Mesothelial cell of epicardium (in vitro differentiated cells): Measurements from ENCODE around the gene LTBP1. TPM values are rescaled to one million over a fixed set of nuclear protein-coding genes. Genes with fewer than 3 reads are reported as not detected.

Experiments
- DNase-seq, 2 experiments: peaks; one replicate each; pipeline ENCODE4 v3.0.0; 2021; ENCODE audit warnings: low spot score in 2 of 2; ENCODE audit not compliant: unreplicated experiment in 2 of 2
- H3K27ac Mint-ChIP-seq: 2 replicates; pipeline ENCODE4 v1.8.0; 2021; ENCODE audit warnings: mixed read lengths
- H3K27me3 Mint-ChIP-seq: 2 replicates; pipeline ENCODE4 v1.8.0; 2021; ENCODE audit warnings: low read depth, mixed read lengths
- H3K36me3 Mint-ChIP-seq: 2 replicates; pipeline ENCODE4 v1.8.0; 2021; ENCODE audit warnings: mixed read lengths
- H3K4me1 Mint-ChIP-seq: 2 replicates; pipeline ENCODE4 v1.8.0; 2021; ENCODE audit warnings: mixed read lengths
- H3K4me3 Mint-ChIP-seq: 2 replicates; pipeline ENCODE4 v1.8.0; 2021; ENCODE audit warnings: mild to moderate bottlenecking, moderate library complexity, mixed read lengths
- H3K9me3 Mint-ChIP-seq: 2 replicates; pipeline ENCODE4 v1.8.0; 2021; ENCODE audit warnings: mixed read lengths
- total RNA-seq: library from RNA; stranded (reverse); gene quantifications from 3 replicates; pipeline ENCODE4 v1.2.1, GENCODE V29; 2021
- TF ChIP-seq, protein P1 (sequence below): fragments of 200-600 bp; sonication (generic); IDR thresholded peaks from one replicate; pipeline ENCODE4 v1.5.0; 2021; ENCODE audit warnings: antibody characterized with exemption; ENCODE audit not compliant: unreplicated experiment

Gene LTBP1
- total RNA-seq, 1 donor from 2014 or later: 80.2 TPM

- no peaks in the 10 kb centered on the region for H3K27me3 Mint-ChIP-seq
- peaks cover 14% of the 10 kb centered on the region for H3K36me3 Mint-ChIP-seq
- TF ChIP-seq, protein P1, sequence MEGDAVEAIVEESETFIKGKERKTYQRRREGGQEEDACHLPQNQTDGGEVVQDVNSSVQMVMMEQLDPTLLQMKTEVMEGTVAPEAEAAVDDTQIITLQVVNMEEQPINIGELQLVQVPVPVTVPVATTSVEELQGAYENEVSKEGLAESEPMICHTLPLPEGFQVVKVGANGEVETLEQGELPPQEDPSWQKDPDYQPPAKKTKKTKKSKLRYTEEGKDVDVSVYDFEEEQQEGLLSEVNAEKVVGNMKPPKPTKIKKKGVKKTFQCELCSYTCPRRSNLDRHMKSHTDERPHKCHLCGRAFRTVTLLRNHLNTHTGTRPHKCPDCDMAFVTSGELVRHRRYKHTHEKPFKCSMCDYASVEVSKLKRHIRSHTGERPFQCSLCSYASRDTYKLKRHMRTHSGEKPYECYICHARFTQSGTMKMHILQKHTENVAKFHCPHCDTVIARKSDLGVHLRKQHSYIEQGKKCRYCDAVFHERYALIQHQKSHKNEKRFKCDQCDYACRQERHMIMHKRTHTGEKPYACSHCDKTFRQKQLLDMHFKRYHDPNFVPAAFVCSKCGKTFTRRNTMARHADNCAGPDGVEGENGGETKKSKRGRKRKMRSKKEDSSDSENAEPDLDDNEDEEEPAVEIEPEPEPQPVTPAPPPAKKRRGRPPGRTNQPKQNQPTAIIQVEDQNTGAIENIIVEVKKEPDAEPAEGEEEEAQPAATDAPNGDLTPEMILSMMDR: no peak
- H3K4me3 Mint-ChIP-seq: no peak overlapping the region
- peaks cover 16% of the 10 kb centered on the region for H3K9me3 Mint-ChIP-seq
- no peak for DNase-seq
- H3K27ac Mint-ChIP-seq: no peak overlapping the region
- peaks cover 13% of the 10 kb centered on the region for H3K4me1 Mint-ChIP-seq
Measured at GRCh38 chr2:33221046-33221784, 274.5 kb downstream of the LTBP1 start.

- no peak overlapping the region for H3K4me3 Mint-ChIP-seq
- H3K27me3 Mint-ChIP-seq: no peaks in the 10 kb centered on the region
- peaks cover 14% of the 10 kb centered on the region for H3K36me3 Mint-ChIP-seq
- no peak overlapping the region for H3K27ac Mint-ChIP-seq
- TF ChIP-seq, protein P1: no peak
- peaks cover 13% of the 10 kb centered on the region for H3K4me1 Mint-ChIP-seq
- peaks cover 16% of the 10 kb centered on the region for H3K9me3 Mint-ChIP-seq
- DNase-seq: no peak
Measured at GRCh38 chr2:33222309-33222708, 275.6 kb downstream of the LTBP1 start.

- DNase-seq: no peak
- Mint-ChIP-seq H3K4me3 (no peak overlapping the region), H3K27me3 (no peaks in the 10 kb centered on the region), H3K36me3 (peaks cover 14% of the 10 kb centered on the region), H3K9me3 (peaks cover 16% of the 10 kb centered on the region), H3K27ac (no peak overlapping the region), H3K4me1 (peaks cover 13% of the 10 kb centered on the region)
- TF ChIP-seq, protein P1: no peak
Measured at GRCh38 chr2:33223856-33224255, 277.1 kb downstream of the LTBP1 start.

DNA sequence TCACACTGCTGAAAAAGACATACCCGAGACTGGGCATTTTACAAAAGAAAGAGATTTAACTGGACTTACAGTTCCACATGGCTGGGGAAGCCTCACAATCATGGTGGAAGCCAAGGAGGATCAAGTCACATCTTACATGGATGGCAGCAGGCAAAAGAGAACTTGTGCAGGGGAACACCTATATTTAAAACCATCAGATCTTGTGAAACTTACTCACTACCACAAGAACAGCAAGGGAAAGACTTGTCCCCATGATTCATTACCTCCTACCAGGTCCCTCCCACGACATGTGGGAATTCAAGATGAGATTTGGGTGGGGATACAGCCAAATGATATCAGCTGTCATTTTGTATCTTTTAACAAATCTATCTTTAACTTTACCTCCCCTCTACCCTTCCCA, 278.6 kb downstream of the LTBP1 start:
- no peak for DNase-seq
- H3K4me1 Mint-ChIP-seq: peaks cover 7% of the 10 kb centered on the region
- H3K9me3 Mint-ChIP-seq: peaks cover 16% of the 10 kb centered on the region
- H3K4me3 Mint-ChIP-seq: no peak overlapping the region
- H3K36me3 Mint-ChIP-seq: peaks cover 14% of the 10 kb centered on the region
- H3K27me3 Mint-ChIP-seq: no peaks in the 10 kb centered on the region
- no peak overlapping the region for H3K27ac Mint-ChIP-seq
- TF ChIP-seq, protein P1: no peak

DNA sequence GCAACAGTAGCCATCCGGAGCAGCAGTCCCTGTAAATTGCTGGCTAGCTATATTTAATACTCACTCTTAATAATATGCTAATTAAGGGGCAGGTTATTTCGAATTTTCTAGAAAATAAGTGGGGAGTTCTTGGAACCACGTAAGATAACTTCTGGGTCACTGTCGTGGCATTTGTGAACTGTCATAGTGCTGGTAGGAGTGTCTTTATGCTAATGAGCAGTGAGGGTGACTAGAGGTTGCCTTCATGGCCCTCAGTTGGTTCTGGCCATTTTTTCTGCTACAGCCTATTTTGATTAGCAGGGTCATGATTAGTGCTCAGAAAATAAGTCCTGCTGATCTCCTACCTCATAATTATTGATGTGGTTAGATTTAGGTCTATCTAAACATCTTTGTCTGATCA, 279.8 kb downstream of the LTBP1 start:
- DNase-seq: no peak
- TF ChIP-seq, protein P1: no peak
- Mint-ChIP-seq H3K9me3 (peaks cover 16% of the 10 kb centered on the region), H3K4me3 (no peak overlapping the region), H3K27ac (no peak overlapping the region), H3K4me1 (peaks cover 7% of the 10 kb centered on the region), H3K27me3 (no peaks in the 10 kb centered on the region), H3K36me3 (peaks cover 14% of the 10 kb centered on the region)
